Epithelial cell of esophagus (primary cell): ENCODE measurements around the gene FAM78A.

Experiments used
- DNase-seq: peaks from one replicate; pipeline ENCODE4 v3.0.0; 2010; ENCODE audit warnings: low read depth
- H3K4me3 ChIP-seq: 2 replicates; pipeline ENCODE4 v1.5.1; 2011; ENCODE audit warnings: mild to moderate bottlenecking, low read length, control low read depth
- TF ChIP-seq, protein P1 (sequence below): IDR thresholded peaks from 2 replicates; pipeline ENCODE4 v1.5.1; 2011; ENCODE audit warnings: low read depth, mild to moderate bottlenecking, low read length, control low read depth, inconsistent platforms; ENCODE audit not compliant: insufficient read depth; ENCODE audit errors: missing control alignments

FAM78A gene

DNA sequence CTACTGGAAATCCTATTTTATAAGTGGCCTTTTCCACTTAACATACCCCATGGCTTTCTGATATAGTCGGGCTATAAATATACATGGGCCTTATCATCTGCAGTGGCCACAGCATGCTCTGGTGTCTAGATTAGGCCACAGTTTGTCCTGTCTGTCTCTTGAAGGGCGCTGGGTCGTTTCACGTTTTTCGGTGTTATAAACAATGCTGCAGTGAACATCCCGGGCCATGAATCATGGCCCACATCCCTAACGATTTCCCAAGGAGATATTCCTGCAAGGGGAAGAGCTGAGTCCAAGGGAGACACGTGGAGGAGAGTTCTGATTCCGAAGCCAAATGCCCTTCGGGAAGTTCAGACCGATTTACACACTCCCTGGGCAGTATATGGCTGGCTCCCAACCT lies 21.6 kb upstream of the FAM78A start:
- DNase-seq: no peak
- TF ChIP-seq, protein P1, sequence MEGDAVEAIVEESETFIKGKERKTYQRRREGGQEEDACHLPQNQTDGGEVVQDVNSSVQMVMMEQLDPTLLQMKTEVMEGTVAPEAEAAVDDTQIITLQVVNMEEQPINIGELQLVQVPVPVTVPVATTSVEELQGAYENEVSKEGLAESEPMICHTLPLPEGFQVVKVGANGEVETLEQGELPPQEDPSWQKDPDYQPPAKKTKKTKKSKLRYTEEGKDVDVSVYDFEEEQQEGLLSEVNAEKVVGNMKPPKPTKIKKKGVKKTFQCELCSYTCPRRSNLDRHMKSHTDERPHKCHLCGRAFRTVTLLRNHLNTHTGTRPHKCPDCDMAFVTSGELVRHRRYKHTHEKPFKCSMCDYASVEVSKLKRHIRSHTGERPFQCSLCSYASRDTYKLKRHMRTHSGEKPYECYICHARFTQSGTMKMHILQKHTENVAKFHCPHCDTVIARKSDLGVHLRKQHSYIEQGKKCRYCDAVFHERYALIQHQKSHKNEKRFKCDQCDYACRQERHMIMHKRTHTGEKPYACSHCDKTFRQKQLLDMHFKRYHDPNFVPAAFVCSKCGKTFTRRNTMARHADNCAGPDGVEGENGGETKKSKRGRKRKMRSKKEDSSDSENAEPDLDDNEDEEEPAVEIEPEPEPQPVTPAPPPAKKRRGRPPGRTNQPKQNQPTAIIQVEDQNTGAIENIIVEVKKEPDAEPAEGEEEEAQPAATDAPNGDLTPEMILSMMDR: no peak
- no peak overlapping the region for H3K4me3 ChIP-seq

DNA sequence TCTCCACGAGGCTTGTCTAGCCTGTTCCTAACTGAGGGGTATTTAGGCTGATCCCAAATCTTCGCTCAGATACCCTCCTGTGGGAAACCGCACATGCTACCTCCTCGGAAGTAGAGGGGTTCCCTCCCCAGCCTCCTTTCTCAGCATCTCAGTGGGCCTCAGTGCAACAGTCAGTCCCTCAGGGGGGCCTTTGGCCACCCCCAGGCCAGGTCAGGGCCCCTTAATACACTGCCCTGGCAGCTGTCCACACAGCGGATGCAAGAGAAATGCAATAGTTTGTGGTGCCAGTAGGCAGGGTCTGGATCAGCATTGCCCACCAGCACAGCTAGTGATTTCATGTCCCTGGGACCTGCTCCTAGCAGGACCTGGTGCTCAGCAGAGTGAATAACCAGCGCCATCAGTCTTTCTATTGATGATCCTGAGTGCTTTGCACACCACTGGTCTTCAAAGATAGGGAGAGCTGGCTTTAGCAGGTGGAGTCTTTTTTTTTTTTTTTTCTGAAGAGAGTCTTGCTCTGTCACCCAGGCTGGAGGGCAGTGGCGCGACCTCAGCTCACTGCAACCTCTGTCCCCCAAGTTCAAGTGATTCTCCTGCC lies 20.7 kb upstream of the FAM78A start:
- DNase-seq: no peak
- no peak overlapping the region for H3K4me3 ChIP-seq
- TF ChIP-seq, protein P1: no peak

DNA sequence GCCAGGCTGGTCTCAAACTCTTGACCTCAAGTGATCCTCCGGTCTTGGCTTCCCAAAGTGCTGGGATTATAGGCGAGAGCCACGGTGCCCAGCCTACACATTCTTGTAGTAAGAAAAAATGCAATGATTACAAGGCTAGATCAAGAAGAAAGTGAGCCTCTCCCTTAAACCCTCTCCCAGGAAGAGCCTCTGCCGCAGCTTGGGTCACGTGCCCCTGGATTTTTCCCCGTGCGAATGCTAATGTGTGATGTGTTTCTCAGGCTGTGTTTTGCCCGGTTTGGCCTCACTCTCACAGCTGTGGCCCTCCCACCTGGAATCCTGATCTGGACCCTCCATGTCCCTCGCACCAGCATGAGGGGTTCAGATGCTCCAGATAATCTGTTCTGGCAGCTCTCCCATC lies 20.1 kb upstream of the FAM78A start:
- H3K4me3 ChIP-seq: no peak overlapping the region
- TF ChIP-seq, protein P1: no peak
- no peak for DNase-seq

DNA sequence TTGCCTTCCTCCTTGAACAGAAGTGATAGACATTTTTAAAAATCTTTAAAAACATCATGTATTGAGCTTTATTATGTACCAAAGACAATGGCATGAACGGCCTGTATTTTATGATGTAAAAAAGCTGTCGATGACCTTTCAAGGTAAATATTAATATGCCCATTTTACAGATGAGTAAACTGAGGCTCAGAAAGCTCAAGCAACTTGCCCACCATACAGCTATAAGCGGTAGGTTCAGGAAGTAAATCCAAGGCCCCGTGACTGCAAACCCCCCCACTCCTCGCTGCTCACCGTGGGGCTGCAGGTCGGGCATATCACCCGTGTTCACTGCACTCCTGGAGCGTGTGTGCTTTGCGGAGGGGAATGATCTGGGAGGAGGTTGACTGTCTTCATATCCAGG lies 16.6 kb upstream of the FAM78A start:
- TF ChIP-seq, protein P1: no peak
- no peak overlapping the region for H3K4me3 ChIP-seq
- DNase-seq: no peak

DNA sequence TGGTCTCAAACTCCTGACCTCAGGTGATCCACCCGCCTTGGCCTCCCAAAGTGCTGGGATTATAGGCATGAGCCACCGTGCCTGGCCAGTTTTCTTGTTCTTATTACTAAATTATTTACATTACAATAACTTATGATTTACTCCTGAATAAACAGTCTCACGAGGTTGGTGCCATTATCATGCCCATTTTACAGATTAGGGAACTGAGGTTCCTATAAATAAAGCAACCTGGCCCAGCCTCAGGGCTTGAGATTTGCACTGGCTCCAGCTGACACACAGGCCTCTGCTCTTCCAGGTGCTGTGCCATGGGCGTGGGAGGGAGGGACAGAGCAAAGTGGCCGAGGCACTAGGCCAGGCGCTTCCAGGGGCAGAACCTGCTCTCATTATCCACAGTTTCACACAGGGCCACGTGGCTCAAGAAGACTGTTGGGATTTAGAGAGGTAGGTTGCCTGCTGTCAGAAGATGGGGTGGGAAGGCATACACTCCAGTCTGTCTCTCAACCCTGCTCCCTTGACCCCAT lies 15.5 kb upstream of the FAM78A start:
- no peak for DNase-seq
- TF ChIP-seq, protein P1: no peak
- no peak overlapping the region for H3K4me3 ChIP-seq

DNA sequence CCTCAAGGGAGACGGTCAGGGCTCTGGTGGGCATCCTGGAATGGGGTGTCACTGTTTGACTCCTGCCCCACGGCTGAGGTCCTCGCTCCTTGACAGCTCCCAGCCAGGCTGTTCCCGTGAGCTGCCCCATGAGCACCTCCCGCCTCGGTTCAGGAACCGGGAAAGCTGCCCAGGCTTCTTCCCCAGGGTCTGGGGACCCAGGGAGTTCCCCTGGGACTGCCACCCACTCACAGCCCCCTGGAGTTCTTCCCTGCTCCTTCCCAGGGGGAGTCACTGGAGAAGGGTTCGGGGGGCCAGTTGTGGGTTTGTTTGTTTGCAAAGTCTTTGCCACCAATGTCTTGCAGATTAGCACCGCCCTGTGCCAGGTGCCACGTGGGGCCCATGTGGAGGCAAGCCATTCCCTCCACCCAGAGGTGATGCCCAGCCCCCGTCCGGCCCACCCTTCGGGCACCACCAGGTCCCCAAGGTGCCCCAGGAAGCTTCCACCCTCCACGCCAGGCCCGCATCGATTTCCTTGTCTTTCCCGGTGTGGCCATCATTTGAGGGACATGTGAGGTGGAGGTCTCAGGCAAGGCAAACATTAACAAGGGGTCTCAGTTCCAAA lies 14.6 kb upstream of the FAM78A start:
- no peak overlapping the region for H3K4me3 ChIP-seq
- TF ChIP-seq, protein P1: no peak
- DNase-seq: no peak

DNA sequence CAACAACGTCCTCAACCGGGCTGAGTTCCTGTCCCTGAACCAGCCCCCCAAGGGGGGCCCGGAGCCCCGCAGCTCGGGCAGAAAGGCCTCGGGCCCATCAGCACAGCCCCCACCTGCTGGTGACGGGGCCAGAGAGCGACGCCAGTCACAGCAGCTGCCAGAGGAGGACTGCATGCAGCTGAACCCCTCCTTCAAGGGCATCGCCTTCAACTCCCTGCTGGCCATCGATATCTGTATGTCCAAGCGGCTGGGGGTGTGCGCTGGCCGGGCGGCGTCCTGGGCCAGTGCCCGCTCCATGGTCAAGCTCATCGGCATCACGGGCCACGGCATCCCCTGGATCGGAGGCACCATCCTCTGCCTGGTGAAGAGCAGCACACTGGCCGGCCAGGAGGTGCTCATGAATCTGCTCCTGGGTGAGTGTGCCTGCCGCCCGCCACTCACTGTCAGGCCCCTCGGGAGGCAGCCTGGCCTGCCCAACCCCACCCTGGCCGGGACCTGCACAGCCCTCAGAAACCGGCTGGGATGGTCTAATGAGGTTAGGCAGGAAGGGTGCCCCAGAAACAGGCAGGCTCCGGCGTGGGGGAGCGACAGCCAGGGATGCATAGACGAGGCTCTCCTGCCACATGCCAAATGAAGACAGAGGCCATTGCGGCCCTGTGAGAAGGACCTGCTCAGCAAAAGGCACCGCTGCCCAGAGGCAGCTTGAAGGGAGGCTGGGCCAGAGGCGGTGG lies 13.9 kb upstream of the FAM78A start:
- DNase-seq: no peak
- TF ChIP-seq, protein P1: no peak
- H3K4me3 ChIP-seq: no peak overlapping the region
